SK-N-MC (cell line): ENCODE results near the gene VARS2.
"Not testable (repeated sequence)": the region's sequence is repeated elsewhere in the genome, so short reads cannot be mapped to it uniquely, and the experiment has no call there.

ENCODE experiments used
- EZH2 ChIP-seq: fragments of 200-600 bp; sonication (generic); IDR thresholded peaks from one replicate; pipeline ENCODE4 v1.6.1; 2017; ENCODE audit warnings: antibody characterized with exemption
- POLR2AphosphoS5 ChIP-seq: IDR thresholded peaks from 2 replicates; pipeline ENCODE4 v1.6.1; 2012; ENCODE audit warnings: mild to moderate bottlenecking, low read depth, low read length, borderline replicate concordance

DNA sequence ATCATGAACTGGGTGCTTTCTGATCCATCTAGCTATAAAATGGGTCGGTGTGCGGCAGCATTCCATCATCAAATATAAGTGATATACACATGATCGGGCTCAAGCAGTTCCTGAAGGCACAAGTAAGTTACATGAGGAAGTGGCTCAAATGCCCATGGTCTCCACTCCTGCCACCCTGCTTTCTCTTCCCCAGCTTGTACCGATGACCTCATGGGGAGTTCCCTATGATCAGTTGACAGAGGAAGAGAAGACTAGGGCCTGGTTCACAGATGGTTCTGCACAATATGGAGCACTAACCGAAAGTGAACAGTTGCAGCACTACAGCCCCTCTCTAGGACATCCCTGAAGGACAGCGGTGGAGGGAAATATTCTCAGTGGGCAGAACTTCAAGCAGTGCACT, 55.1 kb downstream of the VARS2 start:
- TF ChIP-seq POLR2AphosphoS5, EZH2: not testable (repeated sequence)
